C4-2B (cell line): ENCODE results near the gene CTNNBIP1.

Source experiments
- CTCF ChIP-seq: fragments of 450-650 bp; conservative IDR thresholded peaks from 2 replicates; pipeline ENCODE4 v1.5.1; 2017; ENCODE audit warnings: mild to moderate bottlenecking
- ZFX ChIP-seq: fragments of 450-650 bp; IDR thresholded peaks from 2 replicates; pipeline ENCODE4 v1.6.1; 2017

GRCh38 chr1:9883585-9884449, 26.3 kb downstream of the CTNNBIP1 start:
- TF ChIP-seq CTCF (no peak), ZFX (no peak)
